Glomerular endothelial cell (primary cell): ENCODE data around the gene ZBTB17. TPM values are rescaled to one million over a fixed set of nuclear protein-coding genes. Genes with fewer than 3 reads are reported as not detected.

Source experiments
- DNase-seq: peaks from one replicate; pipeline ENCODE4 v3.0.0-alpha.2; 2011; ENCODE audit warnings: low read depth, low spot score; ENCODE audit errors: extremely low read depth
- total RNA-seq: library from RNA; depleted of rRNA; stranded (reverse); fragments of >200 nt; gene quantifications from 2 replicates; pipeline ENCODE4 v1.2.3, GENCODE V29; 2015

The ZBTB17 gene
- total RNA-seq, 1 donor from 2014 or later: 35.6 TPM

DNA sequence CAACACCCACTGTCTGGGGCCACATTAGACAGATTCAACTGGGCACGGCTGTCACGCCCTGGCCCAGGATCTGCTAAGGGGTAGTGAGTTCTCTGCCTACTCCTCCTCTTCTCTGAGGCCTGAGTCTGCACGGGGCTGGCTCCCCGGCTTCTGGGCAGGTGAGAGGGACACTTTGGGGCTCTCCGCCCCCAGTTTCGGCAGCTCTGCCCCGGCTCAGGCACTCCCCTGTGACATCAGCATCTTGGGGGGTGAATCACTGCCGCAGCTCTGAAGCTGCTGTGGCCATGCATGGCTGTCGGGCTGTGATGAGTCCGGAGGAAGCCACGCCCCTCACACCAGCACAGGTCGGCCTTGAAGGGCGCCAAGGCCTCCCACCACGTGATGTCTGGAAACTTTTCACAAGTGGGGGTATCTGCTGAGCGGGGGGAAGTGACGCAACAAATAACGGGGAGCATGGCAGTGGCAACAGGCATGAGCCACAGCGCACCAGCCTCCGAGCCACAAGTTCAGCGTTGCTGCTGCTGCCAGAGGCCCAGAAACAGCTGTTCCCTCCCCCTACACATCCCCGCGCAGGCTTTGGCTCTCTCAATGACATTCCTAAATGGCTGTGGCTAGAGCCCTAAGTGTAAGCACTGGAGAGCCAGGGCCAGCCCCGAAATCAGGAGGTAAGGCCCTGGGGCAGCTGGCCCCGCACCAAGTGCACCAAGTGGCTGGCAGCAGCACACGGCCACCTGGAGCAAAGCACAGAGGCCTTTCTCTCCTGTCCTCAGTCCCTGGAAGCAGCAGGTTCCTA lies 26.3 kb downstream of the ZBTB17 start:
- DNase-seq: no peak

DNA sequence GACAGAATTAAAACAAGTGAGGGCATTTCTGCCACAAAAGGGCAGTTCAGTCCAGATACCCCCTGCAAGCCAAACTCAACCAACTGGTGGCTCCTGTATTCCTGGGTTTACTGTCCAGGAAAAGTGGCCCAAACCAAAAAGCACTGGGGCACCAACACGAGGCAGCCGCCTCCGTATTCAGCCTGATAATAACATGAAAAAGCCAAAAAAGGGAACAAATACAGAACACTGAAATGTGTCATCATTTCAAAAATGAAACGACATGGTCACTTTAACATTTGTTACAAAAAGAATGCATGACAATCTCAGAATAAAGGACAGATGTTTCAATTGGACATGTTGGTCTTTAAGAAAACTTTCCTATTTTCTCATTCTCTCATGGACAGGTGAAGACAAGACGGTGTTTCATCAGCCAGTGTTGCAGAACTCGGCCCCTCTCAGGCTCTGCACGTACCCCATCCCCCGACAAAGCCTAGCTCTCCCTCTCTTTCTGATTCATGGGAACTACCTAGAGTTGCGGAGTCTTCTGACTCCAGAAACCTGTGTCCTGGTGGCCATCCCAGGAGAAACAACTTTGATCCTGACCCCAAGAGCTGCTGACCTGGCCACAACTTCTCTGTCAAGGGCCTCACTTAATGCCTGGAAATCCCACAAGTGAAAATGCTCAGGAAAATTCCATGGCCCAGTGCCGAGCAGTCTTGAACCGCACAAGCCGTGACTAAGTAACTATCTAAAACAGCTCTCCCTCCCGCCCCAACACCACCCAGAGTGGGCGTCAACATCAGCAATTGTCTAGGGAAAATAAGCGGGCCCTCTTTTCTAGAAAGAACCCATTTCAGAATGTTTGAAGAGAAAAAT lies 27.1 kb downstream of the ZBTB17 start:
- no peak for DNase-seq

GRCh38 chr1:15948091-15948591 lies 27.8 kb downstream of the ZBTB17 start:
- no peak for DNase-seq

- no peak for DNase-seq
These were observed 28.4 kb downstream of the ZBTB17 start for GRCh38 chr1:15947382-15948090.

DNA sequence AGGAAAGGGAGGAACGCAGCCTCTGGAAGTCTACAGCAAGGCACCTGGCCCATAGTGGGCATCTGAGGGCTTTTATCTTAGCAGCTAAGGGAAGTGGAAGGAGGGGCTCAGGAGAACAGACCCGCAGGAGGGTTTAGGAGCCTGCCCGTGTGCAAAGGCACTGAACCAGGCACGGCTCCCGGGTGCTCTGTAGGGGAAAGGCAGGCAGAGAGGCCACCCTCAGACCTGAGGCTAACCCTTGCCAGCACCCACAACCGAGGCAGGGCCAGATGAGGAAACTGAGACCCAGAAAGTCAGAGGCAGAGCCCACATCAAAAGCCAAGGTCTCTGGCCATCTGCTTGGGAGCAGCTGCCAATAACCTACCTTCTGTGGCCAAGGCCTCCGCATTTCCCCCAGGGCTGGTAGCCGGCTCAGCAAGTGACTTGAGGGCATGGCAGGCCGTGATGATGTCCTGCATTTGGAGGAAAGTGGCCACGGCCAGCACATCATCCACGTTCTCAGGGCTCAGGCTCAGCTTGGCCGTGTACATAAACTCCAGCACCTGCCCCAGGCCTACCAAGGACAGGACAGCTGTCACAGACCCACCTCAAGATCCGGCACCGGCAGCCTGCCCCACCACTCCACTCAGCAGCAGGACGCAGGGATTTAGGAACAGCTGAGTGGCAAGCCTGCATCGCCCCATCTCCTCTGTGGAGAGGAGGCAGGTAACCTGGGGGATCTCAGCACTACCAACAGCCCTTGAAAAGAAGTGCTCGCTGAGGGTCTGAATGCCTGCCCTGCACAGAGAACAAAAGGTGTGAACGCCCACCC lies 29.1 kb downstream of the ZBTB17 start:
- DNase-seq: no peak

DNA sequence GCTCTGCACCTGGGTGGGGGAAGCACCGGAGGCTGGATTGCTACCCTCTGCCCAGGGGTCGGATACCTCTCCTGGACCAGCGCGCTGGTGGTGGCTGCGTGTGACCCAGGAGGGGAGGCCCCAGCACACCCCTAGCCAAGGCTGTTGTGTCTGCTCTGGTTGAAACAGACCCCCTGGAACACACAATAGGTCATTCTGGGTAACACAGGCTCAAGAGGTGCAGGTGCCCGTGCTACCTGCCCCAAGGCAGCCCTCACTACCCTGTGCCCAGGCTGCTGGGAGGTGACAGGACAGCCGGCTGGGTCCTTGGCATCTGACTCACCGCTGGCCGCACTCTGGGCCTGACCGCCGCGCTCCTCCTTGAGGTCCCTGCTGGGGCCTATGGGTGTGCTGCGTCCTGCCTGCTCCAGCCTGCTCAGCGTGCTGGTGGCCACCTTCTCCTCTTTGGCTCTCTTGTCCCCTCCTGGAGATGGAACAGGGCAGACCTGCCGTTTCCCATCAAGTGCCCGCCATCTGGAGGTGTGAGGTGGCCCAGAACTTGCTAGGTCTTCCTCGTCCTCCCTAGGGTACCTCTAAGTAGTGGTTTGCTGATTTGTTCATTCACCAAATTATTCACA lies 30.0 kb downstream of the ZBTB17 start:
- no peak for DNase-seq

DNA sequence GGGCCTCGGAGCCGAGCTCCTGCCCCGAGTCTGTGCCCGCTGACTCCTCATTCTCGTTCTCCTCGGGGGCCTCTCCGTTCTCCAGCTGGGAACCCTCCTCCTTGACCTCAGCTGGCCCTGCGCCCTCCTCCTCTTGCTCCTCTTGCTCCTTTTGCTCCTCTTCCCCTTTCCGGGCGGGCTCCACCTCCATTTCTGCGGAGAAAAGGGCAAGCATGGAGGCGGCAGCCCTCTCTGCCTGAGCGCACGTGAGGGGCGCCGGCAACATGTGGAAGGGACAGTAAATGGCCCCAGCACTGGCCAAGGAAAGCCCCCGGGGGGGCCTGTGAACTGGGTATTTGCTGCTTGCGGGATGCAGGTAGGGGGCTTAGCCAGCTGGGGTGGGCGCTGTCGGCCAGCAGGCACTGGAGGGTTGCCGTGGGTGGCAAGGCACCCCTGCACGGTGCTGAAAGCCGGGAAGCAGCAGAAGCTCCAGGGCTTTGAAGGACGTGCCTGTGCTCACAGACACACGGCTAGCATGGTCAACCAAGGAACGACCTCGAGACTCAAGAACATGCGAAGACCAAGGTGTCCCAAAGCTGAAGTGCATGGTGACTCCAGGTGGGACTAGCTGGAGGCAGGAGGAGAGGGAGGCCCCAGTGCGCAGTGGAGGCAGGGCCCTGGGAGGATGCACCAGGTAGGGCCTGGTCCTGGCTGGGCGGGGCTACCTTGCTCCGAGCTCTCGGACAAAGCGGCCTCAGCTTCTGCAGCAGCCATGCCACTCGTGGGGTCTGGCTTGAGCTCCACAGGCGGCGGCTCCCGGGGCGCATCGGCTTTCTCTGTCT lies 30.7 kb downstream of the ZBTB17 start:
- no peak for DNase-seq

DNA sequence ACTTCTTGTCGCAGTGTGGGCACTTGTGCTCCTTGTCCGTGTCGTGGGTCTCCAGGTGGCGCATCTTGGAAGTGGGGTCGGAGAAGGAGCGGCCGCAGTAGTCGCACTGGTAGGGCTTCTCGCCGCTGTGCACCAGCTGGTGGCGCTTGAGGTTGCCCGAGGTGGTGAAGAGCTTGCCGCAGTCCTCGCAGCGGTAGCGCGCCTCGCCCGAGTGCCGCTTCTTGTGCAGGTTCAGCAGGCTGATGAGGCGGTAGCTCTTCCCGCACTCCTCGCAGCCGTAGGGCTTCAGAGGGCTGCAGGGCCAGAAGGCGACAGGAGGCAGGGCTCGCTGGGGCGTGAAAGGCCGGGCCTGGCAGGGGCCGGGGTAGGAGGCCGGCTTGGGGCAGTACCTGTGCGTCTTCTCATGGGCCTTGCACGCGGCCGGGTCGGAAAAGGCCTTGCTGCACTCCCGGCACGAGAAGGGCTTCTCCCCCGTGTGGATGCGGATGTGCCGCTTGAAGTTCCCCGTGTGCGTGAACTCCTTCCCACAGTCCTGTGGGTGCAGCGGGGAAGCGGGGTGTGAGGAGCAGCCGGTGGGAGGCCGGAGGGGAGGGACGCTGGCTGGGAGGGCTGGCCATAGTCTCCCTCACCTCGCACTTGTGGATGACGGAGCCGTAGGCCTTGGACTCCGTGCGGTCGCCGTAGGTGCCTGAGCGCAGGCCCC lies 31.4 kb downstream of the ZBTB17 start:
- DNase-seq: no peak

DNA sequence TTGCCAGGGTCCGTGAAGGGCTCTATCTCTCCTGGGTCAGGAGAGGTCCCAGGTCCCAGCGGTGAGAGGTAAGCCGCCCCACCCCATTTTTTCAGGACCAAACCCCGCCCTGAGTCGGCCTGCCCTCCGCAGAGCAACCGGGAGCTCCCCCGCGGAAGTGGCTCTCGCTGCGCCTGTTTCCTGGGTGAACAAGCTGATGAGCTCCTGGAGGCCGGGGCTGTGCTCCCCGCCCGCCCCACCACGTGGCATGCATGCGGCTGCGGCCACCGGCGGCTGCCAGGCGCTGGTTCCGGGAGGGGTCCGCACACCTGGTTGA lies 32.0 kb downstream of the ZBTB17 start:
- DNase-seq: no peak

DNA sequence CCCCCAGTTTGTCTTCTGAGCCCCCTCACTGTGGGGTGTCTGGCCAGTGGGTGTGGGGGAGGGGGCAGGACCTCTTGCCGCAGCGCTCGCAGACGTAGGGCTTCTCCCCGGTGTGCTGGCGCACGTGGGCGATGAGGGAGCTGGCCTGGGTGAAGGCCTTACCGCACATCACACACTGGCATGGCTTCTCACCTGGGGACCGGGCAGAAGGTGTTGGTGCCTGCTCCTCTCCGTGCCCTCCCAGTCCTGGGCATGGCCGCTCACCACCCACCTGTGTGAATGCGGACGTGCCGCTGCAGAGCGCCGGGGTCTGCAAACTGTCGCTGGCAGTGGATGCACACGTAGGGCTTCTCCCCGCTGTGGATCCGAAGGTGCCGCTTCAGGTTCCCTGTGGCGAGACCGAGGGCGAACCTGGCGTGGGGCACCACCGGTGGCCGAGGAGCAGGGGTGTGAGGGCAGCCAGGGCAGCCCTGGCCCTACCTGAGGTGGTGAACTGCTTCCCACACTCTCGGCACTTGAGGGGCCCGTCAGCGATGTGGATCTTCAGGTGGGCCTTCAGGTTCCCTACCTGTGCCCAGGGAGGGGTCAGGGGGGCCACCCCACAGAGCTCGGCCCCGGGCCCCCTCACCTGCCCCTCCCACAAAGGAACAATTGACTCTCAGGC lies 32.4 kb downstream of the ZBTB17 start:
- DNase-seq: no peak

GRCh38 chr1:15942661-15943327 lies 33.1 kb downstream of the ZBTB17 start:
- DNase-seq: no peak

- DNase-seq: no peak
These were observed 33.8 kb downstream of the ZBTB17 start for GRCh38 chr1:15941899-15942660.

DNA sequence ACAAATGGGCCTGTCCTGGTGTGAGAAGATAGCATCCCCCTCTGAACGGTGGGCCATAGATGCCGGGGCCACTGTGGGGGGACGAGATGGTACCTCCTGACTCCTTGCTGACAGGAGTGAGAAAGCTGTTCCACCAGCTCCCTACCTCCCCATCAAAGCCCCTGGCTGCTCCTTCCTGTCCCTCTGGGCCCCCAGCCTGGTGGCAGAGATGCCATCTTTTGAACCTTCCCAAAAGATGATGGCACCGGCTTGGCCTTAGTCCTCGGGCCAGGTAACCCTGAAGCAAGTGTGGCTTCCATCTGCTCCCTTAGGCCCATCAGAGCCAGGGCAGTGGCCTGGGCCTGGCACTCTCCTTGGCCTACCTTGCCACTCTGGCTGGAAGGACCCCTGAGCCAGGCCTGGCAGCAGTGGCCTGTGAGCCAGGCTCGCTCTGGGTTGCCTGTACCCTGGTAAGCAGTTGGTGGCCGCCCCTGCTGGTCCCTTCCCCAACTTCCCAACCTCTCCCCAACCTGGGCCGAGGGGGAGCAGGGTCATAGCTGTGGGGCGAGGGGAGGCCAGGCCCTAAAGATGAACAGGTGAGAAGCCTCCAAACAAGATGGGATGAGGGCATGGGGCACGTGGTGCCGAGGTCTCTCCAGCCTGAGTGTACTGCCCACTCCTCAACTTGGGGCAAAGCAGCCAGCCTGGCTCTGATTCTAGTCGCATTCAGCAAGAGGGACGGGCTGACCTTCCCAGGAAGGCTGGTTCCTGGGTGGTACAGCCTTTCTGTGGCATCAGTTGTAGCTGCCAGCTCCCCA lies 34.7 kb downstream of the ZBTB17 start:
- DNase-seq: no peak

DNA sequence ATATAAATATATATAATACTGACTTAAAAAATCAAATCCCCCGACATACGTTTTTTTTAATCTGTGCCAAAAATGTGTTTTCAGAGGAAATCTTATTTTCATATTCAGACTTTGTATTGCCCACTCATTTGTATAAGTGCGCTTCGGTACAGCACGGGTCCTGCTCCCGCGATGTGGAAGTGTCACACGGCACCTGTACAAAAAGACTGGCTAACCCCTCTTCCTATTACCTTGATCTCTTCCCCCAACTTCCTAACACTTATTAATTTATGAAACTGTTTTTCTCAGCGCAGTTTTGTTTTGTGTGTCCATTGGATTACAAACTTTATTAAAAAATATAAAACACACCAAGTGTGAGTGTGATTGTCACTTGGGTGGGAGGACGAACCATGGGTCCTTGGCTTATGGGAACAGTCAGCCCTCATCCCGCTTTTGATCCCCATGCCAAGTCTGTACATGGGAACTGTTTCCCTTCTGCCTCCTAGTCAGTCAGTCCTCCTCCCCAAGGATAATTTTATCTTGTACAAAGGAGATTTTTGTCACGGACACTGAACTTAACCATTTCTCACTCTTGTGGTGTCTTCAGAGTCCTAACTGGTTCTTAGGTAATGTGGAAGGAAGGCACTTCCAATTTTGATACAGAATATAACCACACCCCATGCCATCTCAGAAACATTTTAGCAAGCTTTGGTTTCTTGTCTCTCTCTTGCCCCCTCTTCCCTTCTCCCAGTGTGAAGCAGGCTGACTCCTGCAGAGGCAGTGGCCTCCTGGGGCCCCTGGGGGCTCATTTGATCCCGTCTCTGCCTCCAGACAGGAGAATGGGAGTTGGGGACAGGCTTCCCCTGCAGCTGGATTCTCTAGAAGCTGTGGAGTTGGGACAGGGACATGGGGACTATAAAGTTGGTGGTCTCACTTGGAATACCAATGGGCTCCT lies 35.5 kb downstream of the ZBTB17 start:
- no peak for DNase-seq
